Measurements from ENCODE around the gene FUBP1.

GRCh38 chr1:77905603-77906002 lies 73.3 kb downstream of the FUBP1 start:
- TF ChIP-seq TAF1 (IDR thresholded peaks at IDR 0.05; ENCODE audit: borderline replicate concordance, low read depth, low read length) (no peak), POLR2AphosphoS5 (IDR thresholded peaks at IDR 0.05; ENCODE audit: low read depth, low read length) (no peak), POLR2A (IDR thresholded peaks at IDR 0.05; ENCODE audit: low read depth, low read length) (no peak)
